NCI-H187 (cell line): ENCODE results near the gene SMIM36.
"Not testable (repeated sequence)": the region's sequence is repeated elsewhere in the genome, so short reads cannot be mapped to it uniquely, and the experiment has no call there.

ENCODE experiments used
- DNase-seq, 2 experiments: peaks; one replicate each; lab custom pipeline; 2025; lab: John Stamatoyannopoulos, UW

The SMIM36 gene

DNA sequence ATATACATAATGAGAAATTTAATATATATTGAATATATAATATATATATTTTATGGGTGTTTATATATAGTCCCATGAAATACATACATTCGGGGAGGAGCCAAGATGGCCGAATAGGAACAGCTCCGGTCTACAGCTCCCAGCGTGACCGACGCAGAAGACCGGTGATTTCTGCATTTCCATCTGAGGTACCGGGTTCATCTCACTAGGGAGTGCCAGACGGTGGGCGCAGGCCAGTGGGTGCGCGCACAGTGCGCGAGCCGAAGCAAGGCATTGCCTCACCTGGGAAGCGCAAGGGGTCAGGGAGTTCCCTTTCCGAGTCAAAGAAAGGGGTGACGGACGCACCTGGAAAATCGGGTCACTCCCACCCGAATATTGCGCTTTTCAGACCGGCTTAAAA is 9.6 kb downstream of the SMIM36 start:
- DNase-seq: not testable (repeated sequence)

DNA sequence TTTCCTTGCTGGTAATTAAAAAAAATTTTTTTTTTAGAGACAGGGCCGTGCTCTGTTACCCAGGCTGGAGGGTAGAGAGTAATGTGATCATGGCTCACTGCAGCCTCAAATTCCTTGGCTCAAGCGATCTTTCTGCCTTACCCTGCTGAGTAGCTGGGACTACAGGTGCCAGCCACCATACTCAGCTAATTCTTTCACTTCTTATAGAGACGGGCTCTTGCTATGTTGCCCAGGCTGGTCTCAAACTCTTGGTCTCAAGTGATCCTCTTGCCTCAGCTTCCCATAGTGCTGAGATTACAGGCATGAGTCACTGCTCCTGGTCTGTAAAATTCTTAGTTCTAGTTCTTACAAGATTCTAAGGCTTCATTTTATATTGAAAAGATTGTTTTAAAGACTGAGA is 11.1 kb downstream of the SMIM36 start:
- no peak for DNase-seq

DNA sequence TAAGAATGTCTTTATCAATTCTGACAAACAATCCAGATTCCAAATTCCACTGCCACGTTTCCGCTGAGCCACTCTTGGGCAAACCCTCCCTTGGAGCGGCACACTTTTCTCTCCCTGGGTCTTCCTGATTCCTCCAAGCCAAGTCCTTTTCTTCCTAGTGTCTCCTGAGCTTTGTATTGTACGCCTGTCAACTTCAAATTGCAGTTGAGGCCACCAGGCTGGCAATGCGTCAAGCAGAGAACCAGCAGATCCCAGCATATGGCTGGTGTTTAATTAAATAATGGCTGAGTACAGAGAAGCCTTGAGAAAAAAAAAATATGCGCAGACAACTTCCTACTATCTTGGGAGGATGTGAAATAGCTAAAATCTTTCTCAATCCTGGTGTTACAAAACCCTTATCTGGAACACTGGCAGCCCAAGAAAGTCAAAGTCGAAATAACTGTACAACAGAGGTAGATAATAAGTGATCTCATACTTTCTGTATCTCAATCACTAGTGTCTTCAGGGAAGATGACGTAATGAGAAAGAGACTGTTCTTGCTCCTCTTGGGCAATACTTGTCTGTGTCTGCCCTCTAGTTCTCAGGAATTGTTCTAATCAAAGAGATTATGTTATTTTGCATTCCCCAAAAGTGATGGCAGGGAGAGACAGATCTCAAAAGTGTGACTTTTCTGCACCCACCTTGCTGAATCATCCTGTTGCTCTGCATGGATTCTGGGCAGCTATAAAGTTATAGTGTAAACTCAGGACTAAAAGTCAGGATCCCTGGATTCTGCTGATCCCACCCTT is 15.0 kb downstream of the SMIM36 start:
- no peak for DNase-seq

DNA sequence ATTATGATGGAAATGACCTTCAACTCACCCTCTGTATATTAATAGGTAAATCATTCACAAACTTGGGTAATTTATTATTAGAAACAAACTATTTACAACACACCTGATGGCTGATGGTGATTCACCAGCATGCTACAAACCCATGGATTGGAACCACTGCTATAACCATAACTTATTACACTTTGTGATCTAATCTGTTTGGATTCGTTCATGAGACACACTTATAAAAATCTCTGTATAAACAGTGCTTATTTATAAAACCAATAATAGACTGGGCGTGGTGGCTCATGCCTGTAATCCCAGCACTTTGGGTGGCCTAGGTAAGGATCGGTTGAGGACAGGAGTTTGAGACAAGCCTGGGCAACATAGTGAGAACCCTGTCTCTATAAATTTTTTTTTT is 16.0 kb downstream of the SMIM36 start:
- no peak for DNase-seq

DNA sequence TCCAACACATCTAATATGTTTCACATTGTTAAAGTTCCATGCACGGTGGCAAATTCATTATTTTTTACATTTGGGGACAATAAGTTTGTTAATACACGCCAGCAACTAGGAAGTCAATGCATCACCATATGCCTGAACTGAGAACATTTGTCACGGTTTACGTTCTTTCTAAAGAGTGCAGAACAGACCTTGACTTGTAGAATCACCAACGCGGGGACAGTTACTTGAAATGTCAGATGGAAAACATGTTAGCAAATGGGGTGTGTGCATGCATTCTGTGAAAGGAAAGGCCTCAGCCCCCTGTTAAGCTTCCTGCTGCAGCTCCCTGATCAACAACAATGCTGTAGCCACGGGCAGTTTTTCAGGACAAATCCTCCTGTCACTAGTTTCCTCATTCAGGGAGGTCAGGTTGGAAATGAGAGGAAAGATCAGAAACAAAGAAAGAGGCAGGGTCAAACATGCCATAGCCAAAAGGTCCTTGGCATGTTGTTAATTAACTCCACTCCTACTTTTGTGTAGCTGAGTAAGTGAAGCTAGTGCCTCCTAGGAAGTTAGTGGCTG is 18.4 kb downstream of the SMIM36 start:
- DNase-seq: no peak

DNA sequence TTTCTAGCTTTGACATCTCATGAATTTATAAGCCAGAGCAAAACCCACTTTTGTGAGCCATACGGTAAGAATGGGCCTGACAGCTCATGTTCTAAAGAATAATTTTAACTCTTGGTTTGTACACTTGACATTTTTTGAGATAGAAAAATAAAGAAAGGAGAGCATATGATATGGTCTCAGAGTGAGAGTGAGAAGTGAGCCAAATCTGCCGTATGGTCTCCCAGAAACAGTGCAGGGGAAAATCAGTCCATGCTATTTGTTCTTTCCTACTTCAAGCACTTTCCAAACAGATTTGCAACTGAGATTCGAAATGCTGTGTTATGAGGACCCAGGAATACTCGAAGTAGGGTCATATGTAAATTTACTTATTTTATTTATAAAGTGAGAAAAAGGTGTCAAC is 20.9 kb downstream of the SMIM36 start:
- DNase-seq: no peak

DNA sequence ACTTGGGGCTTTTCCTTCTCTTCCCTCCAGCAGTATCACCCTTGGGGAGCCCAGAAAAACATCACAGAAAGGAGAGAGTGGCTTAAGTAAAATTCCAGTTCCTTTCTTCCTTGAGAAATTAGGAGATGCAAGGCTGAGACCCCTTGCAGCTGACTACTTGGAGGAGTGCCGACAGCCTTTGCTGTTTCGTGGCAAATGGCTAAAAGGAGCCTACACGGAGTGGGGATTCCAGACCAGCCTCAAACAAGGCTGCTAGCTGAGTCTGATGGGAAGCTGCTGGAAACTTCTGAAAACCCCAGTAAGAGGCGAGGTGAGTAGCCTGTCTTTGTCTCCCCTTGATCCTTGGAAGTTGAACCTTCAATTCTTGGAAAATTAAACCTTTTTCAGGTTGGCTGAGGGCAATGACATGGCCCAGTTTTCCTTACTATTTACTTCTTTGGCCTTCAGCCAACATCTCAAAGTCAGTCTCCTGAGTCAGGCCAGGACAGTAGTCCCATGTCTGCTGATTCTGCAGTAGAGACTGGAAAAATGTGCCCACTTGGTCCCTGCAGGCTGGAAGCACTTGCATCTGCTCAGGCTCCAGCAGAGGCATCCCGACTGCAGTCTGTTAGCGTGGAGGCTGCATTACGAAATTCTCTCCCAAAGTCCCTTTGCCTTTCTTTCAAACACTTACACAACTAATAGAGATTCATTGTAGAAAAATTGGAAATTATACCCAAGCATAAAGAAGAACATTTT is 23.4 kb downstream of the SMIM36 start:
- DNase-seq: no peak

DNA sequence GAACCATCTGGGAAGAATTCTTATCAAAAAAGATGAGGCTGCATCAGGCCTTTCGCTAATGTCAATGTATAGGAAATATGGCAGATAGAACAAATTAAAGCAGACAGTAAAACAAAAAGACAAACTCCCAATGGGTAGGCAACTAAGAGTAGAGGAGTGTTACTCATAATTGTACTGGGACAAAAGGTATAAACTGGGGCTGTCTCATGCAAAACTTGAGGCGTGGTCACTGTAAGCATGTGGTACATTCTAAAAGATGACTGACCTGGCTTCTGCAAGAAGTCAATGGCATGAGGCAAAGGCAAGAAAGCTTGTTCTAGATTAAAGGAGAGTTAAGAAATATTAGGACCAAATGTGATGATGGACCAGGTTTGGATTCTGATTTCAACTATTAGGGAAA is 26.7 kb downstream of the SMIM36 start:
- no peak for DNase-seq

DNA sequence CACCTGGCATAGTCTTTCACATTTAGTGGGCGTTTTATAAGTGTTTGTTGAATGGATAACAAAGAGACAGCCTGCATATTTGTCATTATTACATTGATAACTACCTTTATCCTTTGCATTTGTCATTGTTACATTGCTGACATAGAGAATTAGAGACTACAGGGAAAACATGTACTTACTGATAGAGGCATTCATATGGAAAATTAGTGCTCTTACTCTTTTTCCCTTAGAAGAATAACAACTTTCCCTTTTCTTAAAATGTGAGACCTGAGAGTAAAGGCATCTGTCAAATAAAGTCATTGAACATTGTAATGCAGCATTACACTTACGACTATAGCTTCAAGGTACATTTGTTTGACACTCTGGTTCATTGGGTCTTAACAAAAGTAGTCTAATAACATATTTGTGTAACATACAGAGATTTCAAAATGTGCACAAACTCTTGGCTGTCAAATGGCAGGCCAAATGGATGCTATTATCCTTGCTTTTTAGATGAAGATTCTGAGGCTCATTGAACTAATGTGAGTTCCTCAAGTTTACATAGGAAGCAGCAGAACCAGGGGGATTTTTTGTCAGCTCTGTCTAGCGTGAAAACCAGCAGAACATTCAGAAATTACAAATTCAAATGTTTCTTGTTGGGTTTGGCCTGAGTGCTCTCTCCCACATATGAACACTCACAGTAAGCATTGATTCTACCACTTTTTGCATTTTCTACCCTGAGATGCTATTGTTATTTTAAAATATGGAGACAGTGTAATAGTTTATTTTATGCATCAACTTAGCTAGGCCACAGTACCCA is 28.5 kb downstream of the SMIM36 start:
- DNase-seq: no peak

DNA sequence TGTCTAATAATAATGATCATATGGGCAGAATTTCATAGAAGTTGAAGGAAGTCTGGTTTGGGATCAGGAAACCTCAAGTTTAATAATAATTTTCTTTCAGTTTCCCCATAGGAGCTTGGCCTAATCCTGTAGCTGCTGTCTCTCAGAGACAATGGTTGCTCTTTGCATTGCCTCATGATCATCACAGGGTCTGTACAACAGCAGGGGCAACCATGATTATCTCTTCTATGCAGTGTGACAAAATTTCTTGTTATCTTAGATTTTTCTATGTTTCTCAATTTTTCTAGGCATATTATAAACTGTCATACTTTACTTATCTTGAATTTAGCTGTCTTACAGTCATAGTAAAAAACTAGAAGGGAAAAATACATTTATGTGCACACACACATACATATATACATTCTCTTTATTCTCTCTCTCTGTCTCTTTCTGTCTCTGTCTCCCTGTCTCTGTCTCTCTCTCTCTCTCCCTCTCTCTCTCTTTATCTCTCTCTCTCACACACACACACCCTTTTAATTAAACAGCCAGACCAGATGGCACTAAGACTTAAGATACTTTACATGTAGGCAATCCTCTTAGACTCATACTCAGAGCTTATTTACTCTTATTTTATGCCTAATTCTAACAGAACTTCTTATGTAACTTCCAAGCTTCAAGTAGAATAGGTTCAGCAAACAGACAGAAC is 30.5 kb downstream of the SMIM36 start:
- no peak for DNase-seq

DNA sequence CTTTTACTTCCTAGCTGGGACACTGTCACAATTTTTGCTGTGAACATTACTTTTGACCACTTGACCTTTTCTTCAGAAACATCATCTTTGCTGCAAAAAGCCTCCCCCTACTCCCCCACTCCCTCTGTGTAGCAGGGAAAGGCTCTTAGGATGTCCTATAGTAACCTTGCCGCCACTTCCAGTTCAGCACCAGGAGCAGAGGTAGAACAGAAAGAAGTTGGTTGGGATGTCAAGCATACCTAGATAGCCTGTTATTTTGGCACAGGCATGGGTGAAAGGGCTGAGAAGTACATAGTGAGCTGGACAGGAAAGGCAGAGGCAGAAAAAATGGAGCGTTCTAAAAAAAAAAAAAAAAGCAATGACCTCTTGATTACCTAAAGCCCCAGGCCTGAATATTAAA is 31.3 kb downstream of the SMIM36 start:
- no peak for DNase-seq

DNA sequence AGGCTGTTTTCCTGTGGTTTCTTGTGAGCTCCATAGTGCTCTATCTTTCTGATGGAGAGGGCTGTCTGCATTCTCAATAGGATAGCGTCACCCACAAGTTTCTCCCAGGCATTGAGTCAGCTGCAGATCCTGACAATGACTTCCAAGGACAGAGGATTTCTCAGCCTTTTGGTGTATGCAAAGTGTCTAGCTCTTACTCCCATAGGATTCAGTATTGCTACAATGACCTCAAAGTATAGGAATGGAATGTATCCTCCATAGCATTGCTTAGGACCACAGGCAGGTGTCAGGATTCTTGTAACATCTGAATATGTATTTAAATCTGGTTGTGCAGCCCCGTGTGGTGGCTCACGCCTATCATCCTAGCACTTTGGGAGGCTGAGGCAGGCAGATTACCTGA is 32.3 kb downstream of the SMIM36 start:
- DNase-seq: no peak

DNA sequence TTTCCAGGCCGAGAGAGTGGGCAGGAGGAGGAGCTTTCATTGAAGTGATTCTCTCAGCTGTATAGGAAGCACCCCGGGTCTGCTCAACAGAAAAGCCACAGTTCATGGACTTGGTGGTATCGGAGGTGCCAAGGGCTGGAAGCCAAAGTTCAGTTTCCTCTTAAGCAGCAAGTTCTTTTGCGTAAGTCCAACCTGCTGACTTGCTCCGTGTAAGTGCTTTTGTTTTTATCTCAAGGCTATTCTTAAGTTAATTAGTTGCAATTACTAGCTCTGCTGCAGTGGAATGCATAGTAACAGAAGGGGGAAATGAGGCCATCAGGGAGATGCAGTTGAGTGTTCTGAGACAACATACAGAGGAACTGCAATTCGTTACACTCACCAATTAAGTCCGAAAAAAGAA is 44.6 kb downstream of the SMIM36 start:
- DNase-seq: no peak

DNA sequence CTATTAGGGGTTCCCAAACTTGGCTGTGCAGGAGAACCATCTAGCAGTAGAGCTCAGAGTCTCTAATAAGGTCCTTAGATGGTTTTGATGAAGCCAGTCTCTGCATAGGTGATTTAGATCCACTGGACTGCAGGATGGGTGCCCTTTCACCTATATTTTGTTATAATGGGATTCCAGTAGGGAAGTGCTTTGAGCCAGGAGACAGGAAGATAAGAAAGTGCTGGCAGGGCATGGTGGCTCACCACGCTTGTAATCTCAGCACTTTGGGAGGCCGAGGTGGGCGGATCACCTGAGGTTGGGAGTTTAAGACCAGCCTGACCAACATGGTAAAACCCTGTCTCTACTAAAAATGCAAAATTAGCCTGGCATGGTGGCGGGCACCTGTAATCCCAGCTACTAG is 45.5 kb downstream of the SMIM36 start:
- not testable (repeated sequence) for DNase-seq

DNA sequence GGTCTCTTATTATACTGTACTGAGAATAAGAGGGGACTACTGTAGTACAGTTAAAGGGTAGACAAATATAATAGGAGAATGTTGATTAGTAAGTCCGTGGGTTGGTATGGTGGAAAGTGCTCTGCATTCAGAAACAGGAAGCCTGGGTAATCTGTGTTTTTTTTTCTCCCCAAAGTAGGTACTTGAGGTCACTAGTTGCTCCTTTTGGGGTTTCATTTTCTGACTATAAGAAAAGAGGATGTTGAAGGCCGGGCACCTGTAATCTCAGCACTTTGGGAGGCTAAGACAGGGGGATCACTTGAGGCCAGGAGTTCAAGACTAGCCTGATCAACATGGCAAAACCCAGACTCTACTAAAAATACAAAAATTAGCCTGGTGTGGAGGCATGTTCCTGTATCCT is 47.7 kb downstream of the SMIM36 start:
- no peak for DNase-seq

DNA sequence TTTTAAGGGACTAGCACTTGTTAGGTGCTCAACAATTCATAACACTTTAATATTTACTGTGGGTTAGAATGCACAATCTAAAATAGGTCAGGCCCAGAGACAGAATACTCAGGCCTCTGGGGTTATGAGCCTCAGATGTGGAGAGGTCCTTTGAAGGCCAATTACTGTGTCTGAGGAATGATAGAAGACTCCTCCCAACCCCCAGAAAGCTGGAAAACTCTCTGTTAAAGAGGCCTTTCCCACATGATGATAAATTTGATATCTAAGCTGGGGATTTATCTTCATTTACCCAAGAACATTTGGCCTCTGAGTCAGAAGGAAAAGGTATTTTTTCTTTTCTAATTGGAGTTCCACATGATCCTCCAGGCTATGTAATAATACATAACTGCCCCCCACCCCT is 48.5 kb downstream of the SMIM36 start:
- no peak for DNase-seq

DNA sequence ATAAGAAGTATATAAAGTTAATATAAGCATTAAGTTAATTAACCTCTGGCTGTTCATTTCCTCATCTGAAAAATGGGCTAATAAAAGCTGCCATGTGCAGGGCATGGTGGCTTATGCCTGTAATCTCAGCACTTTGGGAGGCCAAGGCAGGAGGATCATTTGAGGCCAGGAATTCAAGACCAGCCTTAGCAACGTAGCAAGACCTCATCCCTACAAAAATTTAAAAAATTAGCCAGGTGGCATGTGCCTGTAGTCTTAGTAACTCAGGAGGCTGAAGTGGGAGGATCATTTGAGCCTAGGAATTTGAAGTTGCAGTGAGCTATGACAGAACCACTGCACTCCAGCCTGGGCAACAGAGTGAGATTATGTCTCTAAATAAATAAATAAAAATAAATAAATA is 49.0 kb downstream of the SMIM36 start:
- no peak for DNase-seq

DNA sequence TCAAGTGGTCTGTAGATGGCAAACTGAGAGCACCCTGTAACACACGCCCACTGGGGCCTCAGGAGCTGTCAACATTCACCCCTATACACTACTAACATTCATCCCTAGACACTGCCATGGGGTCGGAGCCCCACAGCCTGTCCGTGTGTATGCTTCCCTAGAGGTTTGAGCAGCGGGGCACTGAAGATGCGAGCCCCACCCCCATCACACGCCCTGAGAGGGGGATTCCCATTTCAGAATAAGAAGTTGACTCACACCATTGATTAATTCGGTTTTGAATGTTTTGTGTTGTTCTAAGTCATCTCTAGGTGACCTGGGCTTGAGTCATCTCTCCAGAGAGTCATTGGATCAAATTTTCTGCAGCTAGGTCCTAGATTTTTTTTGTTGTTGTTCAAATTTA is 52.3 kb downstream of the SMIM36 start:
- DNase-seq: no peak

DNA sequence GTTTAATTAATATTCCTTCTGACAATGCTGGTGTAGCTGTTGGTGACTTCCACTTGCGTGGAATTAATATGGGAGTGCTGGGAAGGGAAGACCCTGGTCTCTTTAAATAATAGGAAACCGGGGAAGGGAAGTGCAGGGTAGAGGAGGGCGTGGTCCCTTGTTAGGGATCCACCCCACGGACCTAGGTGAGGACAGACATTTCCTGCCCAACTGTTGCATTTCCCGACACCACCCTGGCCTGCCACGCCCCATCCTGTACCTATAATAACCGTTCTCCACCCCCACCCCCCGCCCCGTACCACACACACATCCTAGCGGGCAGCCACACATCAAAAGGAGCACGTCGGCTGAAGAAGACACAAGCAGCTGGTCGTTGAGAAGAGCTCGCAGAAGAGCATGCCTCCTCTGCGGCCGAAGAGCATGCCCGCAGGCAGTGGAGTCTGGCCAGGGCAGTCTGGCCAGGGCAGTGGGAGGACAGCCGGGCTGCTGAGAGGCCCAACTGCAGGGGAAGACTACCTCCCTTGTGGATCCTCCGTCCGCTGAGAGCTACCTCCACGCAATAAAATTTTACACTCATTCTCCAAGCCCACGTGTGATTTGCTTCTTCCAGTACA is 52.9 kb downstream of the SMIM36 start:
- DNase-seq: no peak

DNA sequence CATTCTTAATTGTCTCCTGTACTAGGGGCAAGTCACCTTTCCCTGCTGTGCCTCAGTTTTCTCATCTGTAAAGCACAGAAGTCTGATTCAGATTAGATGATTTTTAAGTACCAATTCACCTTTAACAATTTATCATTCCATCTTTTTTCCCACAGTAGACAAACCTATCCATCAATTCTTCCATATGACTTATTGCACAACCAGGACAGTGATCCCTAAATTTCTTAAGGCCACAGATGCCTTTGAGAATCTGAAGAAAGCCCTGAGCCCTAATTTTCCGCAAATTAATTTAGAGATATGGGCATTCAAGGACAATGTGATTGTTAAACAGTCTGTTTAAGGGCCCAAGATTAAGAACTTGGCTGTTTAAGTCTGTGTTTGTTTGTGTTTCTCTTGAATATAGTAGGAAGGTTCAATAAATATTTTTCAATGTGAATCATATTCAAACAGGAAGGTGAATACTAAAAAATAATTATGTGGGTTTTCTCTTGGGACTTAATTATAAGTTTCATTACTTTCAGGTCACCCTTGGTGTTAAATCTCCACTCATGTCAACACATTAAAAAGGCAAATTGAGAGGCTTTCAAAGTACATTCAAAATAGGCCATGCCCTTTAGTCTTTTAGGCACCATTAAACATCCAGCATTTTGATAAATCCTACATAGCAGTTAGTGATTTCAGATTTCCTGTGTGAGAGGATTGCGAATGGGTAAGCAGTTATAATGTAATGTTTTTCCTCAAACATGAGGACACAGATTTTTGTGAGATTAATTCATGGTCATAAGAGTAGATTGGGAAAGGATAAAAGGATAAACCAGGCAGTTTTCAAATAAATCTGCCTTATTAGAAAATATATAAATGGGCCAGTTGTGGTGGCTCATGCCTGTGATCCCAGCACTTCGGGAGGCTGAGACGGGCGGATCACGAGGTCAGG is 54.7 kb downstream of the SMIM36 start:
- no peak for DNase-seq
